Loucy (cell line): ENCODE data around the gene TMEM179.

Experiments used
- H2AFZ ChIP-seq: fragments of 200-600 bp; sonication (generic); 2 replicates; pipeline ENCODE4 v1.6.0; 2016; ENCODE audit warnings: antibody characterized with exemption, mild to moderate bottlenecking, low read length, moderate library complexity
- H3F3A ChIP-seq: fragments of 200-600 bp; 2 replicates; pipeline ENCODE4 v1.6.0; 2016; ENCODE audit warnings: antibody characterized with exemption, low read depth, mild to moderate bottlenecking
- H3K27me3 ChIP-seq: fragments of 200-600 bp; sonication (generic); 2 replicates; pipeline ENCODE4 v1.6.1; 2014; ENCODE audit warnings: low read length, mild to moderate bottlenecking; ENCODE audit not compliant: insufficient read depth, poor library complexity, severe bottlenecking
- H3K36me3 ChIP-seq: fragments of 200-600 bp; sonication (generic); 2 replicates; pipeline ENCODE4 v1.6.1; 2016; ENCODE audit warnings: low read length; ENCODE audit not compliant: insufficient read depth
- H3K4me1 ChIP-seq: fragments of 200-600 bp; sonication (generic); 2 replicates; pipeline ENCODE4 v1.5.1; 2014; ENCODE audit warnings: low read length, mild to moderate bottlenecking; ENCODE audit not compliant: insufficient read depth, poor library complexity, severe bottlenecking
- H3K4me2 ChIP-seq: fragments of 200-600 bp; sonication (generic); 2 replicates; pipeline ENCODE4 v1.6.0; 2014; ENCODE audit warnings: antibody characterized with exemption, low read length, low read depth, mild to moderate bottlenecking; ENCODE audit not compliant: poor library complexity, severe bottlenecking
- H3K4me3 ChIP-seq: fragments of 200-600 bp; sonication (generic); 2 replicates; pipeline ENCODE4 v1.5.1; 2014; ENCODE audit warnings: low read length, mild to moderate bottlenecking, mixed read lengths; ENCODE audit not compliant: poor library complexity, severe bottlenecking
- H3K79me2 ChIP-seq: fragments of 200-600 bp; sonication (generic); 2 replicates; pipeline ENCODE4 v1.6.1; 2014; ENCODE audit warnings: low read length; ENCODE audit not compliant: insufficient read depth
- H3K9ac ChIP-seq: fragments of 200-600 bp; sonication (generic); 2 replicates; pipeline ENCODE4 v1.6.0; 2014; ENCODE audit warnings: mild to moderate bottlenecking, low read depth, low read length, moderate library complexity; ENCODE audit not compliant: poor library complexity, severe bottlenecking
- H3K9me2 ChIP-seq: fragments of 200-600 bp; sonication (generic); replicated peaks from 2 replicates; pipeline ENCODE4 v1.6.1; 2016; ENCODE audit warnings: low read depth, low read length, mixed read lengths
- H3K9me3 ChIP-seq: fragments of 200-600 bp; sonication (generic); 2 replicates; pipeline ENCODE4 v1.6.1; 2014; ENCODE audit warnings: mild to moderate bottlenecking, antibody characterized with exemption, low read length, low read depth; ENCODE audit not compliant: insufficient read depth
- H4K20me1 ChIP-seq: fragments of 200-600 bp; sonication (generic); 2 replicates; pipeline ENCODE4 v1.6.0; 2014; ENCODE audit warnings: antibody characterized with exemption, low read length, mild to moderate bottlenecking; ENCODE audit not compliant: insufficient read depth, poor library complexity, severe bottlenecking
- EZH2phosphoT487 ChIP-seq: fragments of 200-600 bp; IDR thresholded peaks from 2 replicates; pipeline ENCODE4 v1.6.1; 2018; ENCODE audit warnings: antibody characterized with exemption, mild to moderate bottlenecking, moderate library complexity, borderline replicate concordance
- TF ChIP-seq, protein P1 (sequence below): fragments of 200-600 bp; sonication (generic); conservative IDR thresholded peaks from 2 replicates; pipeline ENCODE4 v1.5.1; 2014; ENCODE audit warnings: mild to moderate bottlenecking, antibody characterized with exemption, low read length

Gene TMEM179

GRCh38 chr14:104639471-104639870 is 34.9 kb upstream of the TMEM179 start:
- H3K9ac ChIP-seq: no peak overlapping the region
- H2AFZ ChIP-seq: no peak overlapping the region
- H4K20me1 ChIP-seq: no peaks in the 10 kb centered on the region
- H3K4me2 ChIP-seq: no peak overlapping the region
- no peaks in the 10 kb centered on the region for H3K9me2 ChIP-seq
- no peaks in the 10 kb centered on the region for H3K4me1 ChIP-seq
- H3F3A ChIP-seq: no peaks in the 10 kb centered on the region
- H3K4me3 ChIP-seq: no peak overlapping the region
- H3K9me3 ChIP-seq: no peaks in the 10 kb centered on the region
- H3K36me3 ChIP-seq: no peaks in the 10 kb centered on the region
- no peaks in the 10 kb centered on the region for H3K27me3 ChIP-seq
- TF ChIP-seq, protein P1, sequence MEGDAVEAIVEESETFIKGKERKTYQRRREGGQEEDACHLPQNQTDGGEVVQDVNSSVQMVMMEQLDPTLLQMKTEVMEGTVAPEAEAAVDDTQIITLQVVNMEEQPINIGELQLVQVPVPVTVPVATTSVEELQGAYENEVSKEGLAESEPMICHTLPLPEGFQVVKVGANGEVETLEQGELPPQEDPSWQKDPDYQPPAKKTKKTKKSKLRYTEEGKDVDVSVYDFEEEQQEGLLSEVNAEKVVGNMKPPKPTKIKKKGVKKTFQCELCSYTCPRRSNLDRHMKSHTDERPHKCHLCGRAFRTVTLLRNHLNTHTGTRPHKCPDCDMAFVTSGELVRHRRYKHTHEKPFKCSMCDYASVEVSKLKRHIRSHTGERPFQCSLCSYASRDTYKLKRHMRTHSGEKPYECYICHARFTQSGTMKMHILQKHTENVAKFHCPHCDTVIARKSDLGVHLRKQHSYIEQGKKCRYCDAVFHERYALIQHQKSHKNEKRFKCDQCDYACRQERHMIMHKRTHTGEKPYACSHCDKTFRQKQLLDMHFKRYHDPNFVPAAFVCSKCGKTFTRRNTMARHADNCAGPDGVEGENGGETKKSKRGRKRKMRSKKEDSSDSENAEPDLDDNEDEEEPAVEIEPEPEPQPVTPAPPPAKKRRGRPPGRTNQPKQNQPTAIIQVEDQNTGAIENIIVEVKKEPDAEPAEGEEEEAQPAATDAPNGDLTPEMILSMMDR: no peak
- TF ChIP-seq EZH2phosphoT487: no peak
- no peaks in the 10 kb centered on the region for H3K79me2 ChIP-seq

DNA sequence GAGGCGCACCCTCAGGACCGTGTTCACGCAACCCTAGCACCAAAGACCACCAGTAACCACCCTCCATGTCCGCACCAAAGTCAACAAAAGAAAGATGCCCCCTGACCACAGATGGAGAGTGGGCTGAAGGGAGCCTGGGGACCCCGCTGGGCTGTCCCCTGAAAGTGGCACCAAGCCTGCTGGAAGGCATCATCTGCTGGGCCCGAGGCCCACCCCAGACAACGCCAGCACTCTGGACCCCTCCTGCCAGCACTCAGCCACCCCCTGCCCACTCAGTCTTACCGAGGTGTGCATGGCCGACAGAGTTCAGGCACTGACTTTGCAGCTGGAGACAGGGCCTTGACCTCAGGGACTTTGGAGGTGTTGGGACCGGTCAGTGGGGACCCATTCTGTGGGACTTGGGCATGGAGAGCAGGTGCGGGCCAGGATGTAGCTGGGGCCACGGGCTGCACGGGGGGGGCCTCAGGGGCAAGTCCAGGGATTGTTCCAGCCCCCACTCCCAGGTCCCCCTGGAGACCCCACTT is 34.4 kb upstream of the TMEM179 start:
- H3K9ac ChIP-seq: no peak overlapping the region
- no peaks in the 10 kb centered on the region for H3K9me3 ChIP-seq
- H3K79me2 ChIP-seq: no peaks in the 10 kb centered on the region
- no peaks in the 10 kb centered on the region for H3K9me2 ChIP-seq
- no peaks in the 10 kb centered on the region for H3F3A ChIP-seq
- H3K27me3 ChIP-seq: no peaks in the 10 kb centered on the region
- H4K20me1 ChIP-seq: no peaks in the 10 kb centered on the region
- no peak overlapping the region for H3K4me3 ChIP-seq
- H2AFZ ChIP-seq: no peak overlapping the region
- H3K4me1 ChIP-seq: no peaks in the 10 kb centered on the region
- TF ChIP-seq EZH2phosphoT487: no peak
- TF ChIP-seq, protein P1: no peak
- no peak overlapping the region for H3K4me2 ChIP-seq
- H3K36me3 ChIP-seq: no peaks in the 10 kb centered on the region

- no peaks in the 10 kb centered on the region for H3K79me2 ChIP-seq
- TF ChIP-seq, protein P1: no peak
- H2AFZ ChIP-seq: no peak overlapping the region
- no peaks in the 10 kb centered on the region for H4K20me1 ChIP-seq
- H3K9ac ChIP-seq: no peak overlapping the region
- H3K9me3 ChIP-seq: no peaks in the 10 kb centered on the region
- no peaks in the 10 kb centered on the region for H3F3A ChIP-seq
- no peaks in the 10 kb centered on the region for H3K9me2 ChIP-seq
- H3K4me3 ChIP-seq: no peak overlapping the region
- H3K36me3 ChIP-seq: no peaks in the 10 kb centered on the region
- no peak overlapping the region for H3K4me2 ChIP-seq
- H3K27me3 ChIP-seq: no peaks in the 10 kb centered on the region
- no peaks in the 10 kb centered on the region for H3K4me1 ChIP-seq
These were observed 33.6 kb upstream of the TMEM179 start for GRCh38 chr14:104638190-104638589.
